GM12878 (cell line): ENCODE data around the gene TMEM212. TPM values are rescaled to one million over a fixed set of nuclear protein-coding genes. Genes with fewer than 3 reads are reported as not detected.

ENCODE experiments used
- EGR1 ChIP-seq, 2 experiments: IDR thresholded peaks; 1 replicate in 1 of 2; 2 replicates in 1 of 2; pipeline ENCODE4 v1.6.1; 2011 to 2012; ENCODE audit warnings: low read depth in 2 of 2, low read length in 2 of 2, borderline replicate concordance in 1 of 2, mild to moderate bottlenecking in 1 of 2, moderate library complexity in 1 of 2
- SMAD5 ChIP-seq: IDR thresholded peaks from 2 replicates; pipeline ENCODE4 v1.6.1; 2016; ENCODE audit warnings: antibody characterized with exemption, low read depth
- polyA plus RNA-seq, 11 experiments: library from polyadenylated mRNA; depleted of rRNA in 4 of 11; unstranded in 6 of 11; stranded (reverse) in 5 of 11; fragments of >200 nt; fragmentation: Nextera tagmentation in 4 of 11; fragmentation: Illumina TruSeq in 1 of 11; extraction: Ambion mirVana in 4 of 11; extraction: Trizol in 1 of 11; gene quantifications; 1 replicate in 1 of 11; 2 replicates in 10 of 11; pipeline versions ENCODE4 v1.2.1 to v1.2.3, GENCODE V29; 2011 to 2016; ENCODE audit warnings: inconsistent platforms in 2 of 11, missing spikeins in 2 of 11, low read depth in 1 of 11
- total RNA-seq, 4 experiments: library from RNA; depleted of rRNA in 3 of 4; stranded (reverse); fragments of >200 nt in 3 of 4; fragmentation: Illumina TruSeq in 1 of 4; extraction: Trizol in 1 of 4; gene quantifications; 2 replicates each; pipeline versions ENCODE4 v1.2.1 to v1.2.3, GENCODE V29; 2013 to 2021
- TF ChIP-seq, protein P1 (sequence below): fragments of 450-650 bp; IDR thresholded peaks from 2 replicates; pipeline ENCODE4 v1.6.1; 2017; ENCODE audit warnings: borderline replicate concordance
- TF ChIP-seq, protein P2 (sequence below): IDR thresholded peaks from 2 replicates; pipeline ENCODE4 v1.6.1; 2012; ENCODE audit warnings: improper control_type of control experiment, low read depth, low read length; ENCODE audit not compliant: insufficient replicate concordance

Gene TMEM212
- total and polyA plus RNA-seq, 10 of the 15 experiments (the other 5 are each of a cell fraction or from before 2014, with no cell fraction given): not detected

DNA sequence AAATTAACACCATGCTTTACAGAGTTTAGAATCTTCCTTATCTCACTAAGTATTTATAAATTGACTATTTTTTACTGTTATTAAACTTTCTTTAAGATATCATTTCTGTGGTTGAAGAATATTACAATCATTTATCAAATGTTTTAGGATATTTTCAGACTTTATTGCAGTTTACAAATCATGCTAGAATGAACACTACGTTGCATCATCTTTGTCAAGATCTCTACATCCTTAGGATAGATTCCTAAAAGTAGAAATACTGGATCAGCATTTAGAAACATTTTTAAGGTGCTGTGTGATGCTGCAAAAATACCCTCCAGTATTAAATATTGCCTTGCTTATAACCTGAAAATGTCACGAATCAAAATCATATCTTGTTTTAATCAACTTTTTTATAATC is 30.3 kb upstream of the TMEM212 start (continued):
- TF ChIP-seq, protein P1, sequence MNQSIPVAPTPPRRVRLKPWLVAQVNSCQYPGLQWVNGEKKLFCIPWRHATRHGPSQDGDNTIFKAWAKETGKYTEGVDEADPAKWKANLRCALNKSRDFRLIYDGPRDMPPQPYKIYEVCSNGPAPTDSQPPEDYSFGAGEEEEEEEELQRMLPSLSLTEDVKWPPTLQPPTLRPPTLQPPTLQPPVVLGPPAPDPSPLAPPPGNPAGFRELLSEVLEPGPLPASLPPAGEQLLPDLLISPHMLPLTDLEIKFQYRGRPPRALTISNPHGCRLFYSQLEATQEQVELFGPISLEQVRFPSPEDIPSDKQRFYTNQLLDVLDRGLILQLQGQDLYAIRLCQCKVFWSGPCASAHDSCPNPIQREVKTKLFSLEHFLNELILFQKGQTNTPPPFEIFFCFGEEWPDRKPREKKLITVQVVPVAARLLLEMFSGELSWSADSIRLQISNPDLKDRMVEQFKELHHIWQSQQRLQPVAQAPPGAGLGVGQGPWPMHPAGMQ: no peak
- TF ChIP-seq EGR1 (IDR thresholded peaks at IDR 0.05; ENCODE audit: borderline replicate concordance in 1 of 2, low read depth in 2 of 2, low read length in 2 of 2) (no peak), SMAD5 (no peak)
- TF ChIP-seq, protein P2, sequence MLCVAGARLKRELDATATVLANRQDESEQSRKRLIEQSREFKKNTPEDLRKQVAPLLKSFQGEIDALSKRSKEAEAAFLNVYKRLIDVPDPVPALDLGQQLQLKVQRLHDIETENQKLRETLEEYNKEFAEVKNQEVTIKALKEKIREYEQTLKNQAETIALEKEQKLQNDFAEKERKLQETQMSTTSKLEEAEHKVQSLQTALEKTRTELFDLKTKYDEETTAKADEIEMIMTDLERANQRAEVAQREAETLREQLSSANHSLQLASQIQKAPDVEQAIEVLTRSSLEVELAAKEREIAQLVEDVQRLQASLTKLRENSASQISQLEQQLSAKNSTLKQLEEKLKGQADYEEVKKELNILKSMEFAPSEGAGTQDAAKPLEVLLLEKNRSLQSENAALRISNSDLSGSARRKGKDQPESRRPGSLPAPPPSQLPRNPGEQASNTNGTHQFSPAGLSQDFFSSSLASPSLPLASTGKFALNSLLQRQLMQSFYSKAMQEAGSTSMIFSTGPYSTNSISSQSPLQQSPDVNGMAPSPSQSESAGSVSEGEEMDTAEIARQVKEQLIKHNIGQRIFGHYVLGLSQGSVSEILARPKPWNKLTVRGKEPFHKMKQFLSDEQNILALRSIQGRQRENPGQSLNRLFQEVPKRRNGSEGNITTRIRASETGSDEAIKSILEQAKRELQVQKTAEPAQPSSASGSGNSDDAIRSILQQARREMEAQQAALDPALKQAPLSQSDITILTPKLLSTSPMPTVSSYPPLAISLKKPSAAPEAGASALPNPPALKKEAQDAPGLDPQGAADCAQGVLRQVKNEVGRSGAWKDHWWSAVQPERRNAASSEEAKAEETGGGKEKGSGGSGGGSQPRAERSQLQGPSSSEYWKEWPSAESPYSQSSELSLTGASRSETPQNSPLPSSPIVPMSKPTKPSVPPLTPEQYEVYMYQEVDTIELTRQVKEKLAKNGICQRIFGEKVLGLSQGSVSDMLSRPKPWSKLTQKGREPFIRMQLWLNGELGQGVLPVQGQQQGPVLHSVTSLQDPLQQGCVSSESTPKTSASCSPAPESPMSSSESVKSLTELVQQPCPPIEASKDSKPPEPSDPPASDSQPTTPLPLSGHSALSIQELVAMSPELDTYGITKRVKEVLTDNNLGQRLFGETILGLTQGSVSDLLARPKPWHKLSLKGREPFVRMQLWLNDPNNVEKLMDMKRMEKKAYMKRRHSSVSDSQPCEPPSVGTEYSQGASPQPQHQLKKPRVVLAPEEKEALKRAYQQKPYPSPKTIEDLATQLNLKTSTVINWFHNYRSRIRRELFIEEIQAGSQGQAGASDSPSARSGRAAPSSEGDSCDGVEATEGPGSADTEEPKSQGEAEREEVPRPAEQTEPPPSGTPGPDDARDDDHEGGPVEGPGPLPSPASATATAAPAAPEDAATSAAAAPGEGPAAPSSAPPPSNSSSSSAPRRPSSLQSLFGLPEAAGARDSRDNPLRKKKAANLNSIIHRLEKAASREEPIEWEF: no peak
